HepG2 (cell line): ENCODE data around the gene MAPK9.

Source experiments
- CTCF ChIP-seq: sonication (generic); formaldehyde crosslinking; IDR thresholded peaks from 2 replicates; pipeline ENCODE4 v1.5.0; 2020; ENCODE audit warnings: mild to moderate bottlenecking, missing genetic modification reagents, moderate library complexity
- KLF15 ChIP-seq: sonication (generic); formaldehyde crosslinking; IDR thresholded peaks from 2 replicates; pipeline ENCODE4 v1.8.1; 2023; ENCODE audit warnings: borderline replicate concordance, mild to moderate bottlenecking, inconsistent platforms, missing genetic modification reagents, mixed read lengths
- SRSF9 ChIP-seq: fragments of 200-400 bp; formaldehyde crosslinking; IDR thresholded peaks from 2 replicates; pipeline ENCODE4 v1.6.1; 2018; ENCODE audit warnings: borderline replicate concordance, mild to moderate bottlenecking, low read depth, low read length; ENCODE audit not compliant: insufficient read depth, poor library complexity, severe bottlenecking

DNA sequence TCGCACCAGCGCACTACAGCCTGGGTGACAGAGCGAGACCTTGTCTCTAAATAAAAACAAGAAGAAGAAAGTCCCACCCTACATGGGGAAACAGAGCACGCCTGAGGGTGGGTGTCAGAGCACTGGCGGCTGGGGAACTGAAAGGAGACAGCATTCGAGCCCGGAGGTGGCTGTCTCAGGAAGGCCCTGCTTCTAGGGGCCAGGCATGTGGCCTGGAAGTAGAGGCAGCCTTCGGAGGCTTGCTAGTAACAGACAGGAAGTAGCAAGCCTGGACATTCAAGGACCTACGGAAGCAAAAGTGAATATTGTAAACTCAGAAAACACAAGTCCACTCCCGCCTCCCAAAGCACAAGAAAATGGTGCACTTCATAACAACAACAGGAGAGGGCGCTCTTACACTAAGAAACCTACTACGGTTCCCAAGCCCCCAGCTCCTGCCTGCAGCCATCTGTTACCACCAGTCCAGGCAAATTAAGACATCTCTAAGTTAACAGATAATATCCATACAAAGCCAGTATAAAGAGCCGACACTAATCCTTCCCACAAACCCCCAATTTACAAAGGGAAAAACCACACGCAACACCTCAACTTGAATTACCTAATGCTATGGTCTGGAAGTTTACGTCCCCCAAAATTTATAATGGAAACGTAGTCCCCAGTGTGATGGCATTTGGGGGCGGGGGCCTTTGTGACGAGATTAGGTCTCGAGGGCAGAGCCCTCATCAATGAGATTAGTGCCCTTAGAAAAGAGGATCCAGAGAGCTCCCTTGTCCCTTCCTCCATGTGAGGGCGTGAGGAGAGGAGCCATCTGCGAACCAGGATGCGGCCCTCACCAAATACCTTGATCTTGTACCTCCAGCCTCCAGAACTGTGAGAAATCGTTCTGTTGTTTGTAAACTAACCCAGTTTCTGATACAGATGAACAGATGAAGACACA, 90.6 kb downstream of the MAPK9 start:
- TF ChIP-seq CTCF (peak; percentile 77), KLF15 (no peak), SRSF9 (no peak)
